ENCODE results near the gene STH.

- no peak for TF ChIP-seq POLR2AphosphoS5 (IDR thresholded peaks at IDR 0.05)
- no peak for TF ChIP-seq CTCF (IDR thresholded peaks at IDR 0.05)
- TF ChIP-seq POLR2A (IDR thresholded peaks at IDR 0.05; ENCODE audit: low read depth): no peak
These were observed 21.1 kb downstream of the STH start for GRCh38 chr17:46020023-46020761.

All from esophagus muscularis mucosa (tissue), 3 donors.